IPS-18a (cell line): ENCODE results near the gene MLPH.

ENCODE experiments used
- H3K27ac ChIP-seq: one replicate; pipeline ENCODE4 v1.5.1; 2013; ENCODE audit warnings: low read length
- H3K27me3 ChIP-seq: one replicate; pipeline ENCODE4 v1.6.1; 2013; ENCODE audit warnings: mild to moderate bottlenecking, low read length; ENCODE audit not compliant: control insufficient read depth, insufficient read depth
- H3K36me3 ChIP-seq: one replicate; pipeline ENCODE4 v1.6.1; 2013; ENCODE audit warnings: low read depth, low read length; ENCODE audit not compliant: control insufficient read depth
- H3K4me1 ChIP-seq: one replicate; pipeline ENCODE4 v1.6.1; 2013; ENCODE audit warnings: low read depth, low read length; ENCODE audit not compliant: control insufficient read depth
- H3K4me3 ChIP-seq: one replicate; pipeline ENCODE4 v1.5.1; 2013; ENCODE audit warnings: low read length
- H3K9ac ChIP-seq: one replicate; pipeline ENCODE4 v1.6.1; 2013; ENCODE audit warnings: mild to moderate bottlenecking, low read length, moderate library complexity
- H3K9me3 ChIP-seq: one replicate; pipeline ENCODE4 v1.6.1; 2013; ENCODE audit warnings: low read depth, low read length; ENCODE audit not compliant: control insufficient read depth

MLPH gene

DNA sequence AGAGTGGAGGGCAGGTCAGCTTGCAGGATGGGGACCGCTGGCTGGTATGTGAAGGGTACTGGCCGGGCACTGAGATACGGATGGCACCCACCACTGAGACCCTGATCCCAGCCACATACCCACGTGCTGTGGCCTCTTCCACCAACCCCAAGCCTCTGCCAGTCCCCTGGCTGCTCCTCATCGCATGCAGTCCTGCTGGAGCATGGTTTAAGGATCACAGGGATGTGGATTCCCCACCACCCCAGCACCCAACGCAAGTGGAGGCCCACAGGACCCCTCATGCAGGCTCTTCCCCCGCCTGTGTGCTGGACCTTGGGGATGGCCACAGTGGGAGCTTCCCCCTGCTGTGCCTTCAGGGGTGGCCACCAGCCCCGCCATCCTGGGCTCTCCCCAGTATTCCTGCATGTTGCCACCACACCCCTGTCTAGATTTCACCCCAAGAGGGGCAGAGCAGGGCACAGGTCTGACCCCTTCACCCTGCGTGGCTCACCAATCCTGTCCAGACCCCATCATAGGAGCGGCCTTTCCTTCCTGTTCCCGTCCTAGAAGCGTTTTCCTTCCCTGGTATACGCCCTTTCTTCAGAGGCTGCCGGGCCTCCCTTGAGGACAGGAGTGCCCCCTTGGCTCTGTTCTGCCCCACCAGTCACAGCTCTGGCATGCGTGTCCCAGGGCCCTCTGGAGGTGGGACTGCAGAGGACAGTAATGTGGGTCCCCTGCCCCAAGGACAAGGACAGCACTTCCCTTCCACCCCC lies 18.3 kb downstream of the MLPH start:
- H3K36me3 ChIP-seq: no peaks in the 10 kb centered on the region
- no peaks in the 10 kb centered on the region for H3K27me3 ChIP-seq
- H3K4me3 ChIP-seq: no peak overlapping the region
- peaks cover 3% of the 10 kb centered on the region for H3K4me1 ChIP-seq
- no peak overlapping the region for H3K9ac ChIP-seq
- no peak overlapping the region for H3K27ac ChIP-seq
- no peaks in the 10 kb centered on the region for H3K9me3 ChIP-seq

DNA sequence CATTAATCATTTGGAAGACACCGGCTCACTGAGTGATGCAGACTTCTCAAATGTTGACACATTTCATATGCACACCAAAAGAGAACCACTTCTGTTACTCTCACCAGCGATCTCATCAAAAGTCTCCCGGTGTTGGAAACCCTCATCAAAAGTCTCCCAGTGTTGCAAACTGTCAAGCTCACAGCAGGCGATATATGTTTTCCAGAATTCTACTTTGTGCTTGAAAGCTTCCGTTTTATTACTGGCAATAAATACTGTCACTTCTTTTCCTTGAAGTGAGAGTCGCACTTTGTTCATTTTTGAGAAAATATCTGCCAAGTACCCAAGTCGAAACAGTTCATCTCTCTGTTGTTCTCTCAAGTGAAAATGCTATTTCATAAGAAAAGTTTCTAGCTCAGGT lies 20.5 kb downstream of the MLPH start:
- Histone ChIP-seq H3K9ac (no peak overlapping the region), H3K36me3 (no peaks in the 10 kb centered on the region), H3K9me3 (no peaks in the 10 kb centered on the region), H3K27me3 (no peaks in the 10 kb centered on the region), H3K4me1 (peaks cover 3% of the 10 kb centered on the region), H3K4me3 (no peak overlapping the region), H3K27ac (no peak overlapping the region)

DNA sequence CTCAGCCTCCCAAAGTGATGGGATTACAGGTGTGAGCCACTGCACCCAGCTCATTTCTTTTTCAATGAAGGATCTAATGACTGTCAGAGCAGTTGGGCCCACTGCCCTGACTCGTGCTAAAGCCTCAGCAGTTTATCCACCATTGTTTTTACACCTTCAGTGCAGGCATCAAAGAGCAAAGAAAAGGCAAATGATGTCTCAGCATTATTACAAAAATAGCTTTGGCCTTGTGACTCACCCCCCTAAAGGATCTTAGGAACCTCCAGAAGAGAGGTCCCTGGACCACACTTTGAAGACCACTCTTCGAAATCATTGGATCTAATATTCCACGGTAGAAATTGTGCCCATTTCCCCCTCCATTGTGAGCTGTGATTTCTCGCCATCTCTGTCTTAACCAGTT lies 21.3 kb downstream of the MLPH start:
- Histone ChIP-seq H3K9ac (no peak overlapping the region), H3K27me3 (no peaks in the 10 kb centered on the region), H3K27ac (no peak overlapping the region), H3K36me3 (no peaks in the 10 kb centered on the region), H3K4me3 (no peak overlapping the region), H3K4me1 (peaks cover 6% of the 10 kb centered on the region), H3K9me3 (no peaks in the 10 kb centered on the region)

DNA sequence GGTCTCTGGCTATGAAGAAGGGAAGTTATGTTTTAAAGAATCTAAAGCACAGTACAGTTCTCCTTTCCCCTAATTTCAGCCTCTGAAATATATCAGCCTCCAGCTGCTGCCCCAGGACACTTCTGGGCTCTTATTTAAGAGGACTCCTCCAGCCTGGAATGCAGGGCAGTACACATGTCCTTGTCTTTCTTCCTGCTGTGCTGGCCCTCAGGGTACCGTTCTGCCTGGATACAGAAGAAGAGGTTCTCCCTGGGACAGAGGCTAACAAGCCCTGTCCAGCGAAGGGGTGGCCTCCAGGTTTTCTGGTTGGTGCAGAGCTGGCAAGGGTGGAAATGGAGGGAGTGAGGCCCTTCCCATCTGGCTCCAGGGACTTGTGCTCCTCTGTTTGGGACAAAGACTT lies 22.1 kb downstream of the MLPH start:
- Histone ChIP-seq H3K36me3 (no peaks in the 10 kb centered on the region), H3K4me3 (no peak overlapping the region), H3K9me3 (no peaks in the 10 kb centered on the region), H3K9ac (no peak overlapping the region), H3K27me3 (no peaks in the 10 kb centered on the region), H3K27ac (no peak overlapping the region), H3K4me1 (peaks cover 6% of the 10 kb centered on the region)

DNA sequence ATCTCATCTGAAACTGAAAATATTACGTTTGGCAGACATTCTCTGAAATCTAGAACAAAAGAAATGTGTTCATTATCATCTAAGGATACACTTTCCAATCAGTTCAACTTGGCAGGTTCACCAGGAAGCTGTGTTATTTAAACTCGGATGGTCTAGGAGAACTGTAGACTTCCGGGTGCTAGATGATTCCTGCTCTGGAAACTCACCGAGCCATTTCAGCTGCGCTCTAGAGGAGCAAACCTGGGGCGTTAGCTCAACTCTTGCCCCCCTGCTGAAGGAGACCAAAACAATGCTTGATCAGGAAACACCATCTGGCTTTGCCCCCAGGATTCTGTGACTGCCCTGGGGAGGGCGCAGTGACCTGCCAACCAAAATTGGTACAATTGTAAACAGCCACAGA lies 22.9 kb downstream of the MLPH start:
- H3K9ac ChIP-seq: no peak overlapping the region
- no peaks in the 10 kb centered on the region for H3K27me3 ChIP-seq
- H3K36me3 ChIP-seq: no peaks in the 10 kb centered on the region
- no peak overlapping the region for H3K27ac ChIP-seq
- H3K9me3 ChIP-seq: no peaks in the 10 kb centered on the region
- H3K4me3 ChIP-seq: no peak overlapping the region
- H3K4me1 ChIP-seq: peaks cover 6% of the 10 kb centered on the region

DNA sequence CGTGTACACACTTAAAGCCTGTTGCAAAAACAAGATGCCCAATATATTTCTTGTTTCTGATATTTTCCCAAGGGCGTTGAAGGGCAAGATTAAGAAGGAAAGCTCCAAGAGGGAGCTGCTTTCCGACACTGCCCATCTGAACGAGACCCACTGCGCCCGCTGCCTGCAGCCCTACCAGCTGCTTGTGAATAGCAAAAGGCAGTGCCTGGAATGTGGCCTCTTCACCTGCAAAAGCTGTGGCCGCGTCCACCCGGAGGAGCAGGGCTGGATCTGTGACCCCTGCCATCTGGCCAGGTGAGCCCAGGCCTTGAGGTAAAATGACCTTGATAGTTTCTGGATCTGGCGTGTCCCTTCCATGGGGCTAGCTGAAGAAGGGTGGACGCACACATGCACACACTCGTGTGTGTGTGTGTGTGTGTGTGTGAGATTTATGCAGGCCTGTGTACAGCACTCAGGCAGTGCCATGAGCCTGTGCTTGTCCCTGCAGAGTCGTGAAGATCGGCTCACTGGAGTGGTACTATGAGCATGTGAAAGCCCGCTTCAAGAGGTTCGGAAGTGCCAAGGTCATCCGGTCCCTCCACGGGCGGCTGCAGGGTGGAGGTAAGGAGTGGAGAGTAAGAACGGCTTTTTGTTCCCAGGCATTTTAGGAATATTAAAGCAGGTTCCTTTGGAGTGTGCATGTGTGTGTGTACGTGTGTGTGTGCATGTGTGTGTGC lies 23.6 kb downstream of the MLPH start:
- Histone ChIP-seq H3K27me3 (no peaks in the 10 kb centered on the region), H3K27ac (no peak overlapping the region), H3K4me1 (peaks cover 6% of the 10 kb centered on the region), H3K9ac (no peak overlapping the region), H3K4me3 (no peak overlapping the region), H3K9me3 (no peaks in the 10 kb centered on the region), H3K36me3 (no peaks in the 10 kb centered on the region)

DNA sequence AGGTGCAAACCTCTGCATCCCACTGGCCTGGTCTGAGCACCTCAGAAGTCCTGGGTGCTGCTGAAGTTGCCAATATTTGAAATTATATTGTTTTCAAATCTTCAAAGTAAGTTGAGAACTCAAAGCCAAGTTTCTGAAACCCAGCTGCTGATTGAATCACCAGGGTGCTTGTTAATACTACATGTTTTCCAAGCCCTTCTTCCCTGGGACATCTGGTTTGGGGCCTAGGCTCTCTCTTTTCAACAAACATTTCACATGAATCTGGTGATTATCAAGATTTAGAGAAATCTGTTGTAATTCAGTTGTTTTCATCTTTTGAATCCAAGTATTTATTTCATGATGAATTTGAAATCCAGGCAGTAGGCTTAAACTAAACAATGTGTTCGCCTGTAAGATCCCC lies 24.4 kb downstream of the MLPH start:
- Histone ChIP-seq H3K27ac (no peak overlapping the region), H3K9ac (no peak overlapping the region), H3K36me3 (no peaks in the 10 kb centered on the region)

DNA sequence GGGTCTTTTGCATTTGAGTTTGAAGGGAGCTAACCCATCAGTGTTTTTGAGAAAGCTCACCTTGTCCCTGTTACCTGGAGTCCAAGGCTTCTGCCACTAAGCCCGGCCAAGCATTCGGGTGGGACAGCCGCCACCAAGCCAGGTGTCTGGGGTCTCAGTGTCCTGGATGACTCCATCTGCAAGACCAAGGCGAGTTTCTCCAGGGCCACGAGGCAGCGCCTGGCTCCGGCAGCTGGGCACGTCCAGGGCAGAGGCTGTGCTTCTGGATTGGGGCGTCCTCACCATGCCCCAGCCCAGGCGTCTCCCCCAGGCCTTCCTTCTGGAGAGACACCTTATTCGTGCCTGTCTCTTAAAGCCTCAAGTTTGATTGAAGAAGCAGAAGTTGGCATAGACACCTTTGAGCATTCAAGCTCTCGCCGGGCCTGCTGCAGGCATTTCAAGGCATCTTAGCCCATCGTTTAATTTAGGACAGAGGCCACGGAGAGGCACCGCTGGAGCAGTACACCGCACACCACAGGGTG lies 24.9 kb downstream of the MLPH start:
- Histone ChIP-seq H3K36me3 (no peaks in the 10 kb centered on the region), H3K4me1 (peaks cover 6% of the 10 kb centered on the region), H3K27me3 (no peaks in the 10 kb centered on the region), H3K9ac (no peak overlapping the region), H3K4me3 (no peak overlapping the region), H3K27ac (no peak overlapping the region), H3K9me3 (no peaks in the 10 kb centered on the region)

More for the DNA sequence above, 24.4 kb downstream of the MLPH start:
- no peaks in the 10 kb centered on the region for H3K27me3 ChIP-seq
- no peak overlapping the region for H3K4me3 ChIP-seq
- H3K4me1 ChIP-seq: peaks cover 6% of the 10 kb centered on the region
- no peaks in the 10 kb centered on the region for H3K9me3 ChIP-seq

DNA sequence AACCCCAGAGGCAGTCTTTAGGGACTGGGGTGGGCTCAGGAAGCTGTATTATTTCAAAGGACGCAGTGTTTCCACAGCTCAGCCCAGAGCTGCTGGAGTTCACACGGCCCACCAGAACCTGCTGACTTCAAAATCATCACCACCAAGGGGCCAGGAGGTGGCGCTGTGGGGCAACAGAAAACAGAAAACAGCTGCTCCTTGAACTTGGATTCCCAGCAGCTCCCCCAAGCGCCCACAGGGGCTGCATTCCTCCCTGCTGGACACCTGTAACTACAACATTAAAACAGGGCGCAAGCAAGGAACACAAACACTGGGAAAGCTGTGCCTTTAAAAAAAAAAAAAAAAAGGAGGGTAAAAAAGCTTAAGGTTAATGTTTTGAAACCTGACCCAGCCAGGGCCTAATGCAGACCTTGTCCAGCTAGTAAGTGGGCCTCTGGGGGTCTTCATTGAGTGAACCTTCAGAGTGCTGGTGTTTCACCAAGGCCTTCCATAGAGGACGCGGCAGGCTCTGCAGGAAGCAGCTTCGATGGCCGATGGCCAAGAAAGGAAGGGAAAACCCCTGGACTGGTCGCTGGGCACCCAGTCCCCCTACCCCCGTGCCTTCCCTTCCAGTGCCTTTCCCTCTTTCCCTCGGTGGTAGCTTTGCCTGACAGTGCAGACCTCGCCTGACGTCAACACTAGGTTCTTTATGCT lies 25.9 kb downstream of the MLPH start:
- no peak overlapping the region for H3K9ac ChIP-seq
- H3K27ac ChIP-seq: no peak overlapping the region
- H3K9me3 ChIP-seq: no peaks in the 10 kb centered on the region
- H3K27me3 ChIP-seq: no peaks in the 10 kb centered on the region
- H3K4me3 ChIP-seq: no peak overlapping the region
- no peaks in the 10 kb centered on the region for H3K36me3 ChIP-seq
- peaks cover 6% of the 10 kb centered on the region for H3K4me1 ChIP-seq

DNA sequence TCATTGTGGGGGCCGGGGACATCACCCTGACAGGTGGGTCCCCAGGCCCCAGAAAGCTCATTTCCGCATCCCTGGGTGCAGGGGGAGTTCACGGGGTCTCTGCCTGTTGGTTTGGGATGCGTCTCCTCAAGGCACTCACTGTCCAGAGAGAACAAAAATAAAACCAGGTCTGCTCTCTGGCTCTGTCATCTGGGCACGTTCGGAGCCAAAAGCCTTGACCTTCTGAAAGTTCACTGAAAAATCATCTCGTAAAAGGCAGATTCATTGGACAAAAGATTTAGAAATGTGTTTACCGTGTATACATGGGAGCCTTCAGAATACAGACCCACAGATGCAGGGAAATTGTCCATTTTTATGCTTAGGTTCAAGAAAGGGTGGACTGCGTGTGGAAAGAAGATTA lies 26.6 kb downstream of the MLPH start:
- no peak overlapping the region for H3K27ac ChIP-seq

DNA sequence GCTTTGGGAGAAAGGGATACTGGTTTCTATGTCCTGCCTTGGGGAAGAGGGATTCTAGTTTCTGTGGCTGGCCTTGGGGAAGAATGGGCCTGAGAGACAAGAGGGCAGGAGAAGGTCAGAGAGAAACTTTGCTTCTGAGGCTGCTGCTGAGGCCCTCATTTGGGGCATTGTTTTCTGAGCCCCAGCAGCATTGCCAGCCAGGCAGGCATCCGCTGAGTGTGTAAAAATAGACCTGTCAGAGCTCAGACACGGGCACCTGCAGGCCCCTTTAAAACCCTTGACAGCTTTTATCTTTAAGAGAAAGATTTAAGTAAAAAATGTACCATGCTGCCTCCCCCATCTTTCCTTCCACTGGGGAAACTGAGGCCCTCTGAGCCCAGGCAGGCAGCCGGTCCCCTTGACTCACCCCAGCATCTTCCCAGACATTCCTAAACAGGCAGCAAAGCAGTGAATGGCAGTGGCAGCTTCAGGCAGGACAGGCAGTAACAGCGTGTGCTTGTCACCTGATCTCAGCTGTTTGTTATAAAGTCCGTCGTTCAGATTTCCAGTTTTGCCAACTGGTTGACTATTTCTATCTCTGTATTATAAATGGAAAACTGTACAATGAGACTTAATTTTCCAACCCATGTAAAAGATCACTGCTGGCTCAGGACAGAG lies 27.6 kb downstream of the MLPH start:
- Histone ChIP-seq H3K9me3 (no peaks in the 10 kb centered on the region), H3K36me3 (no peaks in the 10 kb centered on the region), H3K4me3 (no peak overlapping the region), H3K4me1 (peaks cover 6% of the 10 kb centered on the region), H3K9ac (no peak overlapping the region), H3K27me3 (no peaks in the 10 kb centered on the region), H3K27ac (no peak overlapping the region)

More for the DNA sequence above, 26.6 kb downstream of the MLPH start:
- H3K4me1 ChIP-seq: peaks cover 6% of the 10 kb centered on the region
- no peaks in the 10 kb centered on the region for H3K36me3 ChIP-seq
- H3K4me3 ChIP-seq: no peak overlapping the region
- H3K27me3 ChIP-seq: no peaks in the 10 kb centered on the region
- H3K9me3 ChIP-seq: no peaks in the 10 kb centered on the region
- no peak overlapping the region for H3K9ac ChIP-seq
